B cell (primary cell): ENCODE results near the gene MCF2L.

Source experiments
- EZH2 ChIP-seq: IDR thresholded peaks from 2 replicates; pipeline ENCODE4 v1.6.1; 2012; ENCODE audit warnings: borderline replicate concordance, low read depth, mild to moderate bottlenecking, moderate library complexity, low read length; ENCODE audit not compliant: insufficient read depth, poor library complexity, severe bottlenecking
- TF ChIP-seq, protein P1 (sequence below): fragments of 200-600 bp; IDR thresholded peaks from one replicate; pipeline ENCODE4 v1.8.0; 2022; ENCODE audit warnings: antibody characterized with exemption, mild to moderate bottlenecking

DNA sequence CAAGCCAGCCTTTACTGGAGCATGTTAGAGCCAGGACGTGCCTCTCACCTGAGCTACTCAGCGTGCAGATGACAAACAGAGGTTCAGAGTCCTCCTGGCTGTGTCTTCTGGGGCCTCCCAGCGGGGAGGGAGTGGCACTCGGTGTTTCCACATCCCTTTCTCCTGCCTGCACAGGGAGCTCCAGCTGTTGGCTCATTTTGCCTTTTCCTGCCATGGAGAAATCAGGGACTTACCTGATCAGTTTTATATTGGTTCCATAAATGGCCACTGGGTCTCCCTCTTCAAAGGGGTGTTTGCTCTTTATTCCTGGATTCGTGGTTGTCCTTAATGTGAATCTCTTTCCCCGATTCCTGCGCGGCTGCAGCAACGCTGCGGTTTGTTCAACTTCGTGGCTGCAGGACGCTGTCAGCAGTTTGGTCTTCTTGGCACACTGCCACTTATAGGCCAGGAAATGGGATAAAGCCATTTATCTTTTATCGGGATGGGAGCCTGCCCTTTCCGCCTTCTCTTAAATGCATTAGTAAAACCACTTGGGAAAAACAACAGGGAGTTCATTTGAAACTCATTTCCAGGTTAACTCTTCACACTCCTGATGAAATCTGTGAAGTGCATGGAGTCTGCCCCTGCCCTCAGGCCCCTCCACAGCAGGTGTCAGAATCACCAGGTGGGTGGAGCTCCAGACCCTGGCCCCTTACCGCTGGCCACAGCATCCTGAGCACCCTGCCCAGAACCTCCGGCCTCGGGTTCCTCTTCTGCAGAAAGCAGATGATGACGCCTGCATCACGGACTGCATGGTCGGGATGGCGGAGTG, 39.8 kb upstream of the MCF2L start:
- TF ChIP-seq, protein P1, sequence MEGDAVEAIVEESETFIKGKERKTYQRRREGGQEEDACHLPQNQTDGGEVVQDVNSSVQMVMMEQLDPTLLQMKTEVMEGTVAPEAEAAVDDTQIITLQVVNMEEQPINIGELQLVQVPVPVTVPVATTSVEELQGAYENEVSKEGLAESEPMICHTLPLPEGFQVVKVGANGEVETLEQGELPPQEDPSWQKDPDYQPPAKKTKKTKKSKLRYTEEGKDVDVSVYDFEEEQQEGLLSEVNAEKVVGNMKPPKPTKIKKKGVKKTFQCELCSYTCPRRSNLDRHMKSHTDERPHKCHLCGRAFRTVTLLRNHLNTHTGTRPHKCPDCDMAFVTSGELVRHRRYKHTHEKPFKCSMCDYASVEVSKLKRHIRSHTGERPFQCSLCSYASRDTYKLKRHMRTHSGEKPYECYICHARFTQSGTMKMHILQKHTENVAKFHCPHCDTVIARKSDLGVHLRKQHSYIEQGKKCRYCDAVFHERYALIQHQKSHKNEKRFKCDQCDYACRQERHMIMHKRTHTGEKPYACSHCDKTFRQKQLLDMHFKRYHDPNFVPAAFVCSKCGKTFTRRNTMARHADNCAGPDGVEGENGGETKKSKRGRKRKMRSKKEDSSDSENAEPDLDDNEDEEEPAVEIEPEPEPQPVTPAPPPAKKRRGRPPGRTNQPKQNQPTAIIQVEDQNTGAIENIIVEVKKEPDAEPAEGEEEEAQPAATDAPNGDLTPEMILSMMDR = no peak
- TF ChIP-seq EZH2 = no peak
